22Rv1 (cell line): ENCODE data around the gene KATNAL1.

Experiments
- CTCF ChIP-seq: fragments of 450-650 bp; IDR thresholded peaks from 2 replicates; pipeline ENCODE4 v1.5.1; 2017; ENCODE audit warnings: mild to moderate bottlenecking
- ZFX ChIP-seq: fragments of 450-650 bp; IDR thresholded peaks from 2 replicates; pipeline ENCODE4 v1.6.1; 2017; ENCODE audit warnings: antibody characterized with exemption, borderline replicate concordance

DNA sequence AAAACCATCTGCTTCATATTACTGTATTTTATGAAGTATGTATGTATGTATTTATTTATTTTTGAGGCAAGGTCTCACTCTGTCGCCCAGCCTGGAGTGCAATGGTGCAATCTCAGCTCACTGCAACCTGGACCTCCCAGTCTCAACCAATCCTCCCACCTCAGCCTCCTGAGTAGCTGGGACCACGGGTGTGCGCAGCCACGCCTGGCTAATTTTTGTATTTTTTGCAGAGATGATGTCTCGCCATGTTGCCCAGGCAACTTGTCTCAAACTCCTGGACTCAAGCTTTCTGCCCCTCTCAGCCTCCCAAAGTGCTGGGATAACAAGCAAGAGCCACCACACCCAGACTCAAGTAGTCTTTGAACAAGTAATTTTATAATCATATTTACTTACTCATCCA lies 5.5 kb downstream of the KATNAL1 start:
- TF ChIP-seq CTCF (no peak), ZFX (no peak)
